Erythroblast (primary cell): ENCODE measurements around the gene ITGA7.
A peak's percentile ranks its signal among the peaks of the same experiment; 100 is the strongest.

Experiments
- DNase-seq, 2 experiments: peaks; one replicate each; lab custom pipeline; 2025; lab: John Stamatoyannopoulos, UW
- GATA1 ChIP-seq: IDR thresholded peaks from 2 replicates; pipeline ENCODE4 v1.6.1; 2011; ENCODE audit warnings: low read depth, mild to moderate bottlenecking, control low read depth, low read length, moderate library complexity
- POLR2A ChIP-seq: IDR thresholded peaks from 2 replicates; pipeline ENCODE4 v1.6.1; 2011; ENCODE audit warnings: mild to moderate bottlenecking, low read length

ITGA7 gene

GRCh38 chr12:55704824-55705718 is 2.6 kb downstream of the ITGA7 start:
- no peak for DNase-seq

GRCh38 chr12:55703901-55704761 is 3.6 kb downstream of the ITGA7 start:
- no peak for DNase-seq
- TF ChIP-seq POLR2A (no peak), GATA1 (no peak)

More at GRCh38 chr12:55704824-55705718, 2.6 kb downstream of the ITGA7 start:
- no peak for TF ChIP-seq GATA1
- no peak for TF ChIP-seq POLR2A

- DNase-seq: peak; percentile 48 to 64
- TF ChIP-seq GATA1: no peak
- TF ChIP-seq POLR2A: no peak
Measured at GRCh38 chr12:55703288-55703687, 4.4 kb downstream of the ITGA7 start.

GRCh38 chr12:55702861-55703260 is 4.8 kb downstream of the ITGA7 start:
- TF ChIP-seq GATA1 (no peak), POLR2A (no peak)
- DNase-seq: no peak

- TF ChIP-seq GATA1 (no peak), POLR2A (no peak)
- DNase-seq: no peak
Measured at GRCh38 chr12:55700255-55701018, 7.3 kb downstream of the ITGA7 start.

- DNase-seq: no peak
- TF ChIP-seq POLR2A: no peak
- no peak for TF ChIP-seq GATA1
Measured at GRCh38 chr12:55699471-55700055, 8.1 kb downstream of the ITGA7 start.

- TF ChIP-seq POLR2A: no peak
- no peak for DNase-seq
Measured at GRCh38 chr12:55698965-55699364, 8.7 kb downstream of the ITGA7 start.

- no peak for DNase-seq
- TF ChIP-seq GATA1: no peak
- no peak for TF ChIP-seq POLR2A
Measured at GRCh38 chr12:55698241-55698955, 9.3 kb downstream of the ITGA7 start.

- no peak for DNase-seq
- TF ChIP-seq GATA1: no peak
- TF ChIP-seq POLR2A: no peak
Measured at GRCh38 chr12:55697686-55698085, 10.0 kb downstream of the ITGA7 start.

- no peak for DNase-seq
- no peak for TF ChIP-seq POLR2A
- TF ChIP-seq GATA1: no peak
Measured at GRCh38 chr12:55696796-55697462, 10.8 kb downstream of the ITGA7 start.

- no peak for DNase-seq
- TF ChIP-seq GATA1 (no peak), POLR2A (no peak)
Measured at GRCh38 chr12:55696141-55696540, 11.6 kb downstream of the ITGA7 start.

GRCh38 chr12:55695349-55695748 is 12.4 kb downstream of the ITGA7 start:
- TF ChIP-seq POLR2A (no peak), GATA1 (no peak)
- DNase-seq: no peak

DNA sequence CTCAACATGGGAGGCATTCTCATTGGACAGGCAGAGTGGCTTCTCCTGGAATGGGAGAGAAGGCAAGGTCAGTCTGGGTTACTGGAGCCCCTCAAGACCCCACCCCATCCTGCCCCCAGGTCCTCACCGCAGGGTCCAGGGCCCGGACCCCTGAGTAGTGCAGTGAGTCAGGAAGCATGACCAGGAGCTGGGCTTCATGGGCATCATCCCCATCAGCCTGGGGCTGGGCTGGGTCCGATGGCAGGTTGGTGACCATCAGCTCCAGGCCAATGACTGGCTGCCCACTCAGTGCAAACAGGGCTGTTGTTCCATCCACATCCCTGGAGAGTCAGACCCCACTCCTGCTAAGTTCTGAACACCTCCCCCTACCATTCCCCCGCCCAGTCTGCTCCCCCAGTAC is 13.1 kb downstream of the ITGA7 start:
- TF ChIP-seq GATA1 (no peak), POLR2A (no peak)
- no peak for DNase-seq
